Spleen (tissue), 11 donors: ENCODE results near the gene PARP6. TPM values are rescaled to one million over a fixed set of nuclear protein-coding genes. Genes with fewer than 3 reads are reported as not detected.
"Not testable (repeated sequence)": the region's sequence is repeated elsewhere in the genome, so short reads cannot be mapped to it uniquely, and the experiment has no call there.

Experiments
- DNase-seq: peaks from one replicate; pipeline ENCODE4 v3.0.0-alpha.2; 2020
- H3K27ac ChIP-seq, 8 donors: fragments of 200-600 bp; sonication (generic) in 7 of 8; 1 replicate in 4 of 8; 2 replicates in 4 of 8; pipeline versions ENCODE4 v1.5.0 to v1.8.0; 2016 to 2021; ENCODE audit warnings: inconsistent platforms in 4 of 8, mild to moderate bottlenecking in 4 of 8, moderate library complexity in 1 of 8
- H3K27me3 ChIP-seq, 7 donors: fragments of 200-600 bp; sonication (generic) in 6 of 7; replicated peaks in 1 of 7; 1 replicate in 4 of 7; 2 replicates in 3 of 7; pipeline versions ENCODE4 v1.5.0 to v1.8.0; 2016 to 2021; ENCODE audit warnings: inconsistent platforms in 3 of 7, mild to moderate bottlenecking in 1 of 7
- H3K36me3 ChIP-seq, 6 donors: fragments of 200-600 bp; sonication (generic) in 5 of 6; 1 replicate in 4 of 6; 2 replicates in 2 of 6; pipeline versions ENCODE4 v1.5.0 to v1.8.0; 2016 to 2021; ENCODE audit warnings: inconsistent platforms in 2 of 6
- H3K4me1 ChIP-seq, 6 donors: fragments of 200-600 bp; sonication (generic) in 5 of 6; 1 replicate in 3 of 6; 2 replicates in 3 of 6; pipeline versions ENCODE4 v1.5.0 to v1.8.0; 2016 to 2021; ENCODE audit warnings: inconsistent platforms in 3 of 6
- H3K4me3 ChIP-seq, 8 donors: fragments of 200-600 bp; sonication (generic) in 7 of 8; 1 replicate in 4 of 8; 2 replicates in 4 of 8; pipeline versions ENCODE4 v1.5.0 to v1.8.0; 2016 to 2021; ENCODE audit warnings: inconsistent platforms in 4 of 8, mild to moderate bottlenecking in 4 of 8, moderate library complexity in 2 of 8
- H3K9me3 ChIP-seq, 8 donors: fragments of 200-600 bp; sonication (generic) in 7 of 8; 1 replicate in 4 of 8; 2 replicates in 4 of 8; pipeline versions ENCODE4 v1.5.0 to v1.8.0; 2016 to 2021; ENCODE audit warnings: inconsistent platforms in 4 of 8
- POLR2A ChIP-seq, 3 donors: fragments of 450-650 bp; IDR thresholded peaks; one replicate each; pipeline ENCODE4 v1.5.1; 2017; ENCODE audit warnings: antibody characterized with exemption in 3 of 3, mild to moderate bottlenecking in 1 of 3
- POLR2AphosphoS5 ChIP-seq, 3 donors: sonication (generic); formaldehyde crosslinking; IDR thresholded peaks; one replicate each; pipeline ENCODE4 v1.5.1; 2017; ENCODE audit warnings: antibody characterized with exemption in 3 of 3
- WGBS, 5 donors: extraction: QIAGEN DNeasy Blood & Tissue Kit in 3 of 5; methylation state at CpG; one replicate each; pipeline versions ENCODE4 v1.1.5 to v1.1.7; 2013 to 2018; 5-methylcytosine and 5-hydroxymethylcytosine counted together
- intact Hi-C: fragments of 100-400 bp; cut with DNase I; formaldehyde crosslinking; loops from one replicate; pipeline ENCODE4 v1.15.0; 2023; ENCODE audit warnings: low total_unique reads
- polyA plus RNA-seq, 3 donors: library from polyadenylated mRNA; stranded (reverse); fragments of 200-250 nt; gene quantifications; one replicate each; pipeline ENCODE4 v1.2.1, GENCODE V29; 2013
- total RNA-seq, 7 donors: library from RNA; depleted of rRNA in 3 of 7; stranded (reverse); fragments of >200 nt in 3 of 7; fragmentation: NEBNext Ultra II Directional in 4 of 7; extraction: Animal tissue kit (Norgen Biotek cat#: 25700) in 4 of 7; gene quantifications; one replicate each; pipeline versions ENCODE4 v1.1.0 to v1.2.1, GENCODE V29; 2016 to 2021
- TF ChIP-seq, protein P1 (sequence below), 11 experiments: fragments of 200-600 bp in 7 of 11; fragments of 450-650 bp in 4 of 11; sonication (generic) in 4 of 11; IDR thresholded peaks in 8 of 11; conservative IDR thresholded peaks in 3 of 11; 1 replicate in 7 of 11; 2 replicates in 4 of 11; pipeline versions ENCODE4 v1.4.0 to v1.8.0; 2016 to 2021; ENCODE audit warnings: antibody characterized with exemption in 11 of 11, inconsistent platforms in 4 of 11, mild to moderate bottlenecking in 1 of 11
- donor health status: healthy with polysubstance abuse.
- donor health status: DM: no; HTN: no; CAD: no; lungs with moderate emphysema.
- donor health status: DM: no; HTN: no; CAD: no.
- donor health status: Bipolar disorder and iron deficiency.
- donor health status: healthy.
- donor health status: DM: no; HTN: no; CAD: no.
- donor health status: DM: yes; HTN: yes; CAD: no.

The PARP6 gene
- total and polyA plus RNA-seq, 10 donors, result 43.9 to 99.5 (median 69.1) TPM

DNA sequence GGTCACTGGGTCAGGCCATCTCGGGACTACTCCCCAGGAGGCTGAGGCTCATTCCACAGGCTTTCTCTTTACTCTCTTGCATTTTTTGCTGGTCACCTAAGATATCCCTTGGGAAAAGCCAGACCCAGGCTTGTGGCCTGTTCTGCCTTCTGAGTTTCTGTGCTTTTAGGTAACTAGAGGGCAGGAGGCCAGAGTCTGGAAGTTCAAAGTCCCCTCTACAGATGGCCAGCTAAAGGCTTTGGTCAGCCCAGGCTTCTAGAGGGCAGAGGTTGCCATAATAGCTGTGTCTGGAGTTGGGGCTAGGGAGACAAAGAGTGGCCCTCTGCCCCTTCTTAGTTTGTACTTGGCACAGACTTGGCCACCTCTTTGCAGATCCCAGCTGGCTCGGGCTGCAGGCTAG, 8.4 kb upstream of the PARP6 start:
- Histone ChIP-seq H3K27ac (no peak overlapping the region), H3K36me3 (no peaks in the 10 kb centered on the region), H3K27me3 (no peaks in the 10 kb centered on the region), H3K4me3 (no peak overlapping the region), H3K9me3 (no peaks in the 10 kb centered on the region), H3K4me1 (no peaks in the 10 kb centered on the region)
- DNase-seq, result no peak
- TF ChIP-seq, protein P1, sequence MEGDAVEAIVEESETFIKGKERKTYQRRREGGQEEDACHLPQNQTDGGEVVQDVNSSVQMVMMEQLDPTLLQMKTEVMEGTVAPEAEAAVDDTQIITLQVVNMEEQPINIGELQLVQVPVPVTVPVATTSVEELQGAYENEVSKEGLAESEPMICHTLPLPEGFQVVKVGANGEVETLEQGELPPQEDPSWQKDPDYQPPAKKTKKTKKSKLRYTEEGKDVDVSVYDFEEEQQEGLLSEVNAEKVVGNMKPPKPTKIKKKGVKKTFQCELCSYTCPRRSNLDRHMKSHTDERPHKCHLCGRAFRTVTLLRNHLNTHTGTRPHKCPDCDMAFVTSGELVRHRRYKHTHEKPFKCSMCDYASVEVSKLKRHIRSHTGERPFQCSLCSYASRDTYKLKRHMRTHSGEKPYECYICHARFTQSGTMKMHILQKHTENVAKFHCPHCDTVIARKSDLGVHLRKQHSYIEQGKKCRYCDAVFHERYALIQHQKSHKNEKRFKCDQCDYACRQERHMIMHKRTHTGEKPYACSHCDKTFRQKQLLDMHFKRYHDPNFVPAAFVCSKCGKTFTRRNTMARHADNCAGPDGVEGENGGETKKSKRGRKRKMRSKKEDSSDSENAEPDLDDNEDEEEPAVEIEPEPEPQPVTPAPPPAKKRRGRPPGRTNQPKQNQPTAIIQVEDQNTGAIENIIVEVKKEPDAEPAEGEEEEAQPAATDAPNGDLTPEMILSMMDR (IDR thresholded peaks at IDR 0.05 in 8 of 11, conservative IDR thresholded peaks at IDR 0.05 in 3 of 11), result no peak
- TF ChIP-seq POLR2A (IDR thresholded peaks at IDR 0.05) (no peak), POLR2AphosphoS5 (IDR thresholded peaks at IDR 0.05) (no peak)
- intact Hi-C loops, result no loop called here
- 70 to 86% (median 78%) methylated on average over 2 of the region's 2 CpGs for WGBS, 5 donors

DNA sequence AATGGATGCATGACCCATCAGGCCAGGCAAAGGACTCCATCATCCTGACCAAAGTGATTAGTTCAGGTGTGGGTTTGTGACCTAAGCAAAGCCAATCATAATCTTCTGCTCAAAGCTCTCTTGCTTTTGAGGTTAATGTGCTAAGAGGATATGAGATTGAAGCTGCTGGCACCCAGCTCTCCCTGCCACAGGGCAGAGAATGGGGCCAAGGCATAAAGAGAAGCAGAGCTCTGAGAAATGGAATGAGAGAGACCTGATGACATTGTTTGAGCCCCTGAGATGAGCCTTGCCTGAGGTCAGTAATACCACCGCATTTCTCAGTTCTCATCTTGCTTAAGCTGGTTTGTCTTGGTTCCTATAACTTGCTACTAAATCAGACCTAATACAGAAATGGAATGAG, 6.4 kb upstream of the PARP6 start:
- intact Hi-C loops, result no loop called here
- Histone ChIP-seq H3K27me3 (no peaks in the 10 kb centered on the region), H3K36me3 (no peaks in the 10 kb centered on the region), H3K27ac (no peak overlapping the region), H3K4me1 (peaks cover 0 to under 1% (median 0%) of the 10 kb centered on the region in 6 donors), H3K9me3 (no peaks in the 10 kb centered on the region), H3K4me3 (no peak overlapping the region)
- TF ChIP-seq POLR2AphosphoS5 (IDR thresholded peaks at IDR 0.05), result no peak
- TF ChIP-seq, protein P1 (IDR thresholded peaks at IDR 0.05 in 8 of 11, conservative IDR thresholded peaks at IDR 0.05 in 3 of 11), result no peak
- TF ChIP-seq POLR2A (IDR thresholded peaks at IDR 0.05), result no peak
- WGBS, 5 donors, result 62 to 90% (median 85%) methylated on average over 1 of the region's 1 CpG
- no peak for DNase-seq

DNA sequence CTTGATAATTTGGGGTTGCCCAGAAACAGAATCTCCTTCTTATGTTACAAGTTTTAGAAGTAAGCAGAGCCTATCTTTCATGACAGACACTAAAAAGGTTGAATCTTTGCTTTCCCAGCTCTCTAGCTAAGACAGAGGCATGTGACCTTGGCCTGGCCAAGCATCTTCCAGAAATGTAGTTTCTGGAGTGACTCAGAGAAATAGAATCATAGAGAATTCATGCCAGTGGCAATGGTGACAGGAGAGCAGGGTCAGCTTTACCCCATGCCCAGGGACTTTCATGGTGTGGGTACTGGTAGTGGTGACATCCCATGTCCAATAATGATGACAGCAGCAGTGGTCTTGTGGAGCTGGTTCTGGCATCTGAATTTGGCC, 4.0 kb upstream of the PARP6 start:
- intact Hi-C loops, result no loop called here
- H3K36me3 ChIP-seq, result no peaks in the 10 kb centered on the region
- no peak for DNase-seq
- no peak overlapping the region for H3K4me3 ChIP-seq
- no peaks in the 10 kb centered on the region for H3K27me3 ChIP-seq
- TF ChIP-seq, protein P1 (IDR thresholded peaks at IDR 0.05 in 8 of 11, conservative IDR thresholded peaks at IDR 0.05 in 3 of 11), result no peak
- no peak for TF ChIP-seq POLR2AphosphoS5 (IDR thresholded peaks at IDR 0.05)
- TF ChIP-seq POLR2A (IDR thresholded peaks at IDR 0.05), result no peak
- H3K4me1 ChIP-seq, result peaks cover 11 to 19% (median 16%) of the 10 kb centered on the region in 6 donors
- H3K9me3 ChIP-seq, result no peaks in the 10 kb centered on the region
- no peak overlapping the region for H3K27ac ChIP-seq

DNA sequence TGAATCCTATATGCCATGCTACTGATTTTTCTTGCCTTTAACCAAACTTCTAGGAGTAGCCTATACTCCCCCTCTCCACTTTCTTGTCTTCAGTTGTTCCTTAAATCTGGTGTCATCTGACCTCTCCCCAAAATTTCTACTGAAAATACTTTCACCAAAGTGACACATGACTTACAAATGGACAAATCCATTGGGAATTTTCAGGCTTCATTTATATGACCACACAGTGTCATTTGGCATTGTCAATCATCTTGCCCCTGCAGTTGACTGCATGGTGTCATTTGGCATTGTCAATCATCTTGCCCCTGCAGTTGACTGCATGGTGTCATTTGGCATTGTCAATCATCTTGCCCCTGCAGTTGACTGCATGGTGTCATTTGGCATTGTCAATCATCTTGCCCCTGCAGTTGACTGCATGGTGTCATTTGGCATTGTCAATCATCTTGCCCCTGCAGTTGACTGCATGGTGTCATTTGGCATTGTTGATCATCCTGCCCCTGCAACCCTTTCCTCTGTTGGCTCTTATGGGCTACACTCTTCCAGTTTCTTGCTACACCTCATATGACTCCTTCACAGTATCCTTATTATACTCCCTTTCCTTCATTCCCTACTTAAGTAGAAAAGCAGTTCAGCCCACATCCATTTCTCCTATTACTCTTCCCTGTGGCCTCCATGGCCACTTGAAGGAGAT, 3.4 kb upstream of the PARP6 start:
- DNase-seq, H3K36me3 ChIP-seq, H3K9me3 ChIP-seq, H3K4me3 ChIP-seq, H3K27ac ChIP-seq, H3K27me3 ChIP-seq, intact Hi-C loops: not testable (repeated sequence)
- H3K4me1 ChIP-seq, result peaks cover 11 to 24% (median 22%) of the 10 kb centered on the region in 6 donors
